WERI-Rb-1 (cell line): Measurements from ENCODE around the gene ALMS1.

ENCODE experiments used
- DNase-seq: peaks from one replicate; pipeline ENCODE4 v3.0.0-alpha.2; 2020
- H3K27ac ChIP-seq: fragments of 250-450 bp; sonication (Bioruptor Pico); 2 replicates; pipeline ENCODE4 v1.5.1; 2020; ENCODE audit warnings: mild to moderate bottlenecking, moderate library complexity
- H3K27me3 ChIP-seq: fragments of 250-450 bp; sonication (Bioruptor Pico); 2 replicates; pipeline ENCODE4 v1.5.1; 2021; ENCODE audit warnings: mild to moderate bottlenecking, low read depth, moderate library complexity; ENCODE audit not compliant: insufficient read depth, severe bottlenecking
- H3K36me3 ChIP-seq: fragments of 250-450 bp; sonication (Bioruptor Pico); 2 replicates; pipeline ENCODE4 v1.5.1; 2020; ENCODE audit warnings: mild to moderate bottlenecking, moderate library complexity
- H3K4me3 ChIP-seq: 2 replicates; pipeline ENCODE4 v1.5.1; 2011; ENCODE audit warnings: low read depth, mild to moderate bottlenecking, control low read depth, low read length
- H3K9me3 ChIP-seq: fragments of 250-450 bp; sonication (Bioruptor Pico); 2 replicates; pipeline ENCODE4 v1.5.1; 2021; ENCODE audit warnings: mild to moderate bottlenecking, moderate library complexity; ENCODE audit not compliant: severe bottlenecking
- CTCF ChIP-seq: IDR thresholded peaks from 2 replicates; pipeline ENCODE4 v1.5.1; 2011; ENCODE audit warnings: low read depth, mild to moderate bottlenecking, control low read depth, inconsistent platforms, low read length

The ALMS1 gene

GRCh38 chr2:73564986-73565385, 179.3 kb downstream of the ALMS1 start:
- TF ChIP-seq CTCF: no peak
- no peaks in the 10 kb centered on the region for H3K9me3 ChIP-seq
- H3K27me3 ChIP-seq: no peaks in the 10 kb centered on the region
- DNase-seq: no peak
- peaks cover 13% of the 10 kb centered on the region for H3K36me3 ChIP-seq
- no peak overlapping the region for H3K4me3 ChIP-seq
- H3K27ac ChIP-seq: no peak overlapping the region

GRCh38 chr2:73566288-73566878, 180.7 kb downstream of the ALMS1 start:
- Histone ChIP-seq H3K27ac (no peak overlapping the region), H3K4me3 (no peak overlapping the region), H3K27me3 (no peaks in the 10 kb centered on the region), H3K36me3 (peaks cover 7% of the 10 kb centered on the region), H3K9me3 (no peaks in the 10 kb centered on the region)
- no peak for DNase-seq
- no peak for TF ChIP-seq CTCF

- Histone ChIP-seq H3K27ac (no peak overlapping the region), H3K9me3 (no peaks in the 10 kb centered on the region), H3K4me3 (no peak overlapping the region), H3K27me3 (no peaks in the 10 kb centered on the region), H3K36me3 (peaks cover 15% of the 10 kb centered on the region)
- DNase-seq: no peak
- no peak for TF ChIP-seq CTCF
These were observed 189.6 kb downstream of the ALMS1 start for GRCh38 chr2:73575261-73575660.

GRCh38 chr2:73582364-73582763, 196.7 kb downstream of the ALMS1 start:
- Histone ChIP-seq H3K27me3 (no peaks in the 10 kb centered on the region), H3K36me3 (peaks cover 15% of the 10 kb centered on the region), H3K9me3 (no peaks in the 10 kb centered on the region), H3K27ac (no peak overlapping the region), H3K4me3 (no peak overlapping the region)
- TF ChIP-seq CTCF: no peak
- no peak for DNase-seq

- no peak for TF ChIP-seq CTCF
- no peaks in the 10 kb centered on the region for H3K36me3 ChIP-seq
- no peak for DNase-seq
- H3K27me3 ChIP-seq: no peaks in the 10 kb centered on the region
- no peak overlapping the region for H3K4me3 ChIP-seq
- no peaks in the 10 kb centered on the region for H3K9me3 ChIP-seq
- H3K27ac ChIP-seq: no peak overlapping the region
These were observed 202.5 kb downstream of the ALMS1 start for GRCh38 chr2:73588177-73588576.

- Histone ChIP-seq H3K36me3 (no peaks in the 10 kb centered on the region), H3K27me3 (no peaks in the 10 kb centered on the region), H3K4me3 (no peak overlapping the region), H3K9me3 (no peaks in the 10 kb centered on the region), H3K27ac (no peak overlapping the region)
- no peak for DNase-seq
- no peak for TF ChIP-seq CTCF
These were observed 208.0 kb downstream of the ALMS1 start for GRCh38 chr2:73593680-73594079.
